GM19324 (cell line): Measurements from ENCODE around the gene APMAP.

Experiments
- ATAC-seq: cut with Tn5 transposase; IDR thresholded peaks from one replicate; pipeline ENCODE4 v1.9.1; 2021; ENCODE audit warnings: mild to moderate bottlenecking, moderate library complexity; ENCODE audit not compliant: unreplicated experiment, low FRiP score

APMAP gene

GRCh38 chr20:25025091-25025861 is 32.7 kb upstream of the APMAP start:
- ATAC-seq: no peak

- no peak for ATAC-seq
Observed at GRCh38 chr20:25024171-25024570, 31.6 kb upstream of the APMAP start.

- ATAC-seq: no peak
Observed at GRCh38 chr20:25023356-25023755, 30.8 kb upstream of the APMAP start.

- no peak for ATAC-seq
Observed at GRCh38 chr20:25022680-25023079, 30.1 kb upstream of the APMAP start.

- no peak for ATAC-seq
Observed at GRCh38 chr20:25021336-25021735, 28.8 kb upstream of the APMAP start.

GRCh38 chr20:25020901-25021301 is 28.4 kb upstream of the APMAP start:
- no peak for ATAC-seq

DNA sequence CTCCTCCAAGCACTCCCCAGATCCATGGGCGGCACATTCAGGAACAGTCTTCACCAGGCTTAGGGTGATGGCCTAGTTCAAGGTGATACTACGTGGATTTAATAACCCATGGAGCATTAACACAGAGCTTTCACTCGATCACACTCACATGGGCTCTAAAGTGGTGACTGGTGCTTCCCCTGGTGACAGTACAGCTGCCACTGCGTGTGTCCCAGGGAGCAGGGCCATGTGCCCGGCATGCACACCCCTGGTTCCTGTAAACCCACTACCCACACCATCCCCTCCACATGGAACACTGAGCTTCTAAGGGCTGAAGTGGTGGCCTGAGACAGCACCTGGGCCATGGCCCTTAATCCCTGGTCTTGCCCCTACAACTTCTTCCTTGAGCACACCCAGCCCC is 27.8 kb upstream of the APMAP start:
- ATAC-seq: no peak

DNA sequence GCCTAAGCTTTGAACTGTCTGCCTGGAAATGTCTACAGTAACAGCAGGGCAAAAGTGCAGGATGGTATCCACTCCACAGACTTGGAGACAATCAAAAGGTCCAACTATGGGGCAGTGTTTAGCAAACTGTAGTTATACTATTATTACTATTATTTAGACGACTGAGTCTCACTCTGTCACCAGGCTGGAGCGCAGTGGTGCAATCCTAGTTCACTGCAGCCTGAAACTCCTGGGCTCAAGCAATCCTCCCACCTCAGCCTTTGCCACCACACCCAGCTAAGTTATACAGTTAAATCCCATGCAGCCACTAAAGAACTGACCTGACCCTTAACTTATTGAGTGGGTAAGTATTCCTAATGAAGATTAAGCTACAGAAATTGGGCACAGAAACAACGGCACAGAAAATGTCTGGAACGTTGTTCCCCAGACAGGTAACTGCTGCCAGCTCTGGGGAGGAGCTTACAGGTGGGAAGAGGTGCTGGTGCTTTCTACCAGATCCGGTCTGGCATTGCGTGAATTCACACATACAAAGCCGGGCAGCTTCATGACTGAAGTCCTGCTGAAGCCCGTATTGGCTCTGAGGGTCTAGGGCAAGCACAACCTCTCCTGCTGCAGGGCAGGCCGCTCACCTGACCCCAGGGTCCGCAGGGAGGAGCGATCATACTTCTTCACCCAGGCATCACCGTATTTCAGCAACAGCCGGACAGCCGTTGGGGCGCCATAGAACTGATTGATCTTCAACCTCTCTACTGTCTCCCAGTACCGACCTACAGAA is 27.0 kb upstream of the APMAP start:
- no peak for ATAC-seq

DNA sequence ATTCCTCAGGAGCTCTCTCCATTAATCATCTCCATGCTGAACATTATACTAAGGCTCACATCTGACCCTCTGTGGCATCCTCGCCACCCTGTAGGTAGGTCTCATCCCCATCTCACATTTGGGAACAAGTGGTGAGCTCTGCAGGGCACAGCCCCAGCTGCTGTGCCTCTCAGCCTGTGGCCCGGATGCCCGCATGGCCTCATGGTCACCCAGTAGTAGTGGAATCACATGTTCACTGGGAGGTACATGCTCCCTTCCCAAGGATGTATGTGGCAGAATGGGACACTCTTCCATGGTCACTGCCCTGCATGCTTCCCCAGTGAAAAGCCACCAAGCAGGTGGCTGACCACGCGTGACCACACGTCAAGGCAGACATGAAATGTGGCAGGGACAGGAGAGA is 26.3 kb upstream of the APMAP start:
- no peak for ATAC-seq

DNA sequence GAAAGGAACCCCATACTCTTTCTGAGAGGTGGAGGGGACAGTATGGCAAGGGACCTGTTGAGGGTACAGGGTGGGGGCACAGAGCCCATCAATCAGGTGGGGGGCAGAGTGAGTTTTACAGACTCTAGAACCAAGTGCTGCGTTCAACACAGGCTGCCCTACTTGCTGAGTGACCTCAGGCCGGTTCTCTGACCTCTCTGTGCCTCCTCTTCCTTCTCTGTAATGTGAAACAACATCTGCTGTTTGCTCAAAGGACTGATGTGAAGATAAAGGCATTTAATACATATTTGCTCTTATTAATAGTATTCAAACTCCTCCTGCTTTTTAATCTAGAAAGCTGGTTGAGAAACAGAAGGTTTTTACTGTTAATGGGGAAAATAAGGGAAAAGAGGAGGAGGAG is 25.9 kb upstream of the APMAP start:
- no peak for ATAC-seq

GRCh38 chr20:25017257-25017803 is 24.8 kb upstream of the APMAP start:
- ATAC-seq: no peak

DNA sequence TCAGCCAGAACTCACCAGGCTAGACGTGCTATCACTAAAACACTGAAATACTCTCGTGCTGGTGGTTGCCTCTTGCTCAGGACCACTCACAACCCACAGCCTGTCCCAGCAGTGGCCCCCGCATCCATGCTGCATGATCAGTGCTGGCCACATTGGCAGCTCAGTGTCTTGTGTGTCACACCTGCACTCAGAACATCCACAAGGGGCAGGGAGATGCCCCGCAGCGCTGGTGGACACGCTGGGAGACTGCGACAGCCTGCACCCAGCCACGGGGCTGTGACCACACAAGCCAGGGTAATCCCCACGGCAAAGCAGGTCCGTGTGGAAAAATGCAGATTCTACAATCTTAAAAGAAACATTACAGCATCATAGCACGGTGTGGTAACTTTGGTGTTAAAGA is 23.9 kb upstream of the APMAP start:
- no peak for ATAC-seq

- no peak for ATAC-seq
Observed at GRCh38 chr20:25015986-25016385, 23.4 kb upstream of the APMAP start.

DNA sequence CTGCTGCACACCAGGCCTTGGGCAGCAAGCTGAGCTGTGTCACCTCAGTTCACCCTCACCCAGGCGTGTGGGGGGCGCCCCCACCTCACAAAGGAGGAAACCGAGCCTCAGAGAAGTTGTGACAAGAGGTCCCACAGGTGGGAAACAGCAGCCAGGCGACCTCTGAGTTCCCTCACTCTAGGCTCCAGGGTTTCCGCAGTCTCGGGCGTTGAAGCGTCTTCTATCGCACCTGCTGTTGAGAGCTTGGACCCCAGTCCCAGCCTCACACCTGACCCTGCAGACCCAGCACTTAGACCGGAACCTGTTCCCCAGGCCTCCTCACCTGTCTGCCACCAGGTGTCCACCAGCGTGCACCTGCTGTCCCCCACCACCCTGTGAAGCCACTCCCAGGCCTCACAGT is 22.3 kb upstream of the APMAP start:
- ATAC-seq: no peak

GRCh38 chr20:25013478-25014380 is 21.2 kb upstream of the APMAP start:
- no peak for ATAC-seq

DNA sequence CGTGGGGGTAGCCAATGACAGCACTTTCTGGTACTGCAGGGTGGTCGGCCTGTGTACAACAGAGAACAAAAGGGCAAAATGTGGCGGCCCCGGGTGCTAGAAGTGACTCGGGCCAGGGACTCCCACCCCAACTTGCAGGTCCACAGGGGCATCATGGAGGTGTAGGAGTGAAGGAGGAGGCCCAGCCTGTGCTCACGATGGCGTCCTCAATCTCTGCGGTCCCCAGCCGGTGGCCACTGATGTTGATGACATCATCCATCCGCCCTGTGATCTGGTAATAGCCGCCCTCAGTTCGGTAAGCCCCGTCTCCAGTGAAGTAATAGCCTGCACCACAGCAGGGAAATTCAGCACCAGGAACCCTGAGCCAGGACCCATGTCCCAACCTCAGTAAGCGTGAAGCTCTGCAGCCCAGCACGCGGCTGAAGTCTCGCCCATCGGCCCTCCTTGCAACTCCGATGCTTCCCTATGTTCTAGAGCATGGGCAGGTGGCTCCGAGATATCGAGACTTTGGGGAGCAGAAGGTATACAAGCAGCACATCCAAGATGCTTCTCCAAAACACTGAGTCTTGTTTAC is 20.2 kb upstream of the APMAP start:
- ATAC-seq: no peak

- no peak for ATAC-seq
Observed at GRCh38 chr20:25011831-25012241, 19.3 kb upstream of the APMAP start.

GRCh38 chr20:25011261-25011660 is 18.7 kb upstream of the APMAP start:
- no peak for ATAC-seq

DNA sequence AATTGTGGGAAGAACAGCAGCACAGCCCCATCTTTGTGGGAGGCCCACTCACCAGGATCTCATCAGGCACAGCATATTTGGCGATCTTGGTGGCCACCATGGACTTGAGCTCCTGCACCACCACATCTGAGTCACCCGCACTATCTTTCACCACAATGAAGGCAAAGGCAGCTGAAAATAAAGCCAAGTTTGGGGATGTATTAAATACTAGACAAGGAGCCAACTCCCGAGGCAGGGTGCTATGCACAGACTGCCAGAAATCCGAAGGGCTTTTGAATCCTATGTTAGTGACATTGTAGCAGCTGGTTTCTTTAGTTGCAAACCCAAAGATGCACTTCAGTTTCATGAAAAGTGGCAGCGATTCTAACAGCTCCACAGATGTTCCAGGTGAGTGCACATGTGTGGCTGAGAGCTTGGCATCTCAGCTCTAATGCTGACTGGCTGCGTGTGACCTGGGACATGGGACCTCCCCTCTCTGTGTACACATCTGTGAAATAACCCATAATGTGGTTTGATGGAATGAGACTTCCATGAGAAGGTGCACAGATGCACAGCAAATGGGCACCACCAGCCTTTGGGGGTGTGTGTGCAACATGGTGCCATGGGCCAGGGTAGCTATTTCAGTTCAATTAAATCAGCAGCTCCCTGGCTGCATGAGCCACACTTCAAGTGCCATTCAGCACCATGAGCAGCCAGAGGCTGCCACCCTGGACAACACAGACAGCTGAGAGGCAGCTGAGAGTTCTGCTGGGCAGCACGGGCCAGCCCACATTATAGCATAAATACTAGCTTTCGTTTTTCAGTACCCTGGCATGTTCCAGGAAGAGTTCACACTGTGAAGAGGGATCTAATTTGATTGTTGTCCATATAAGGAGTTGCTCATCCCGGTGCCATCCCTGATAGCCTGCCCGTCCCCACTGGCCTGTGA is 16.9 kb upstream of the APMAP start:
- ATAC-seq: no peak
